Osteocyte (in vitro differentiated cells): ENCODE results near the gene PRDM16. TPM values are rescaled to one million over a fixed set of nuclear protein-coding genes. Genes with fewer than 3 reads are reported as not detected.

Source experiments
- DNase-seq: peaks from one replicate; pipeline ENCODE4 v3.0.0; 2021; ENCODE audit warnings: mixed read lengths; ENCODE audit not compliant: unreplicated experiment; ENCODE audit errors: extremely low spot score
- H3K27ac Mint-ChIP-seq: one replicate; pipeline ENCODE4 v1.8.0; 2021; ENCODE audit warnings: mild to moderate bottlenecking, mixed read lengths; ENCODE audit not compliant: unreplicated experiment
- H3K27me3 Mint-ChIP-seq: one replicate; pipeline ENCODE4 v1.8.0; 2021; ENCODE audit warnings: mixed read lengths; ENCODE audit not compliant: unreplicated experiment
- H3K36me3 Mint-ChIP-seq: one replicate; pipeline ENCODE4 v1.8.0; 2021; ENCODE audit warnings: mixed read lengths; ENCODE audit not compliant: unreplicated experiment
- H3K4me1 Mint-ChIP-seq: one replicate; pipeline ENCODE4 v1.8.0; 2021; ENCODE audit warnings: mixed read lengths; ENCODE audit not compliant: unreplicated experiment
- H3K4me3 Mint-ChIP-seq: one replicate; pipeline ENCODE4 v1.8.0; 2021; ENCODE audit warnings: mild to moderate bottlenecking, moderate library complexity, mixed read lengths; ENCODE audit not compliant: unreplicated experiment
- H3K9me3 Mint-ChIP-seq: one replicate; pipeline ENCODE4 v1.8.0; 2021; ENCODE audit warnings: mixed read lengths; ENCODE audit not compliant: unreplicated experiment
- CTCF ChIP-seq: fragments of 200-600 bp; sonication (generic); IDR thresholded peaks from 2 replicates; pipeline ENCODE4 v1.5.0; 2021; ENCODE audit warnings: antibody characterized with exemption, mild to moderate bottlenecking, moderate library complexity
- total RNA-seq: library from RNA; stranded (reverse); gene quantifications from 2 replicates; pipeline ENCODE4 v1.2.1, GENCODE V29; 2021

PRDM16 gene
- total RNA-seq, 1 donor from 2014 or later = 7.1 TPM

- Mint-ChIP-seq H3K9me3 (no peaks in the 10 kb centered on the region), H3K27ac (no peak overlapping the region), H3K36me3 (no peaks in the 10 kb centered on the region), H3K4me3 (no peak overlapping the region), H3K4me1 (peaks cover 9% of the 10 kb centered on the region), H3K27me3 (peaks cover 16% of the 10 kb centered on the region)
- TF ChIP-seq CTCF = no peak
- no peak for DNase-seq
These were observed 150.2 kb downstream of the PRDM16 start for GRCh38 chr1:3219005-3219790.

DNA sequence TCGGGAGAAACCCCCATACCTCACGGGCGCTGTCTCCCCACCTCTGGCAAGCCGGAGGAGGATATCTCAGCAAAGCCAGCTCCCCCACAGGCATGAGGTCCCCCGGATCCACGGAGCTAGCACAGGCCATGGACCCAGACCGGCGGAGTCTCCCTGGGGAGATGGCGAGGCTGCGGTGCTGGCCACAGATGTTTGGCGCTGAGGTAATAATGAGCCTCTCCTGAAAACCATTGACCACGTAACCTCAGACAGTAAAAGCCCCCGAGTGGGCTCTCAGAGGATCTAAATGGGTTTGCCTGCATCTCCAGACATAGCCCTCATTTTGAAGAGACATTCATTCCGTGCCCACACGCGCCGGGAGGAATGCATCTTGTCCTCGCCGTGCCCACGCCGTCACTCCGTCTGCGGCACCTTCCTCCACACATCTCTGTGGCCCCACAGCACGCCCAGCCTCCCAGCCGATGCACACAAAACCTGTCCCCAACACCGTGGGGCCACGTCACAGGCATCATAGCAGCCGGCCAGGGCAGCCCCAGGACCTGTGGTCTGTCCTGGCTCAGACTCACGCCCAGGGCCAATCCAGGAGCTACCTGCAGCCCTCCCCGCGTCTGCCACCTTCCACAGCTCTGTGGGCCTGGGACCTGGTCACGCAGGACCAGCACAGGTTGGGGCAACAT lies 150.9 kb downstream of the PRDM16 start:
- Mint-ChIP-seq H3K9me3 (no peaks in the 10 kb centered on the region), H3K27ac (no peak overlapping the region), H3K27me3 (peaks cover 23% of the 10 kb centered on the region), H3K4me3 (no peak overlapping the region), H3K36me3 (no peaks in the 10 kb centered on the region), H3K4me1 (peaks cover 9% of the 10 kb centered on the region)
- DNase-seq = no peak
- no peak for TF ChIP-seq CTCF

- no peaks in the 10 kb centered on the region for H3K36me3 Mint-ChIP-seq
- peaks cover 37% of the 10 kb centered on the region for H3K27me3 Mint-ChIP-seq
- no peak for TF ChIP-seq CTCF
- H3K4me3 Mint-ChIP-seq = no peak overlapping the region
- no peaks in the 10 kb centered on the region for H3K9me3 Mint-ChIP-seq
- no peak for DNase-seq
- H3K27ac Mint-ChIP-seq = no peak overlapping the region
- peaks cover 9% of the 10 kb centered on the region for H3K4me1 Mint-ChIP-seq
These were observed 152.4 kb downstream of the PRDM16 start for GRCh38 chr1:3221112-3222041.

GRCh38 chr1:3222042-3222692 lies 153.2 kb downstream of the PRDM16 start:
- H3K4me1 Mint-ChIP-seq = peaks cover 9% of the 10 kb centered on the region
- H3K9me3 Mint-ChIP-seq = no peaks in the 10 kb centered on the region
- no peak for TF ChIP-seq CTCF
- no peaks in the 10 kb centered on the region for H3K36me3 Mint-ChIP-seq
- H3K27me3 Mint-ChIP-seq = peaks cover 42% of the 10 kb centered on the region
- H3K4me3 Mint-ChIP-seq = no peak overlapping the region
- H3K27ac Mint-ChIP-seq = no peak overlapping the region
- DNase-seq = no peak
